CD8-positive, alpha-beta memory T cell (primary cell): ENCODE data around the gene EPS8L1. TPM values are rescaled to one million over a fixed set of nuclear protein-coding genes. Genes with fewer than 3 reads are reported as not detected.
"Not testable (repeated sequence)": the region's sequence is repeated elsewhere in the genome, so short reads cannot be mapped to it uniquely, and the experiment has no call there.

Experiments
- CTCF ChIA-PET: fragments of 350-600 bp; sonication (Branson Sonifier 250); formaldehyde crosslinking; loops from one replicate; lab custom pipeline; 2021; ENCODE audit warnings: antibody characterized with exemption; lab: Charles Lee
- POLR2A ChIA-PET: fragments of 350-600 bp; sonication (Branson Sonifier 250); formaldehyde crosslinking; loops from one replicate; lab custom pipeline; 2021; ENCODE audit warnings: antibody characterized with exemption; lab: Charles Lee
- DNase-seq, 5 donors: peaks; one replicate each; pipeline versions ENCODE4 v3.0.0 to v3.0.0-alpha.2; 2020 to 2022; ENCODE audit warnings: mixed read lengths in 1 of 5
- H3K27ac ChIP-seq: one replicate; pipeline ENCODE4 v1.7.0; 2013; ENCODE audit warnings: low read depth, mild to moderate bottlenecking, low read length, moderate library complexity
- H3K27me3 ChIP-seq: 2 replicates; pipeline ENCODE4 v1.7.0; 2013; ENCODE audit warnings: low read length, mild to moderate bottlenecking; ENCODE audit not compliant: insufficient read depth, poor library complexity, severe bottlenecking
- H3K36me3 ChIP-seq: 2 replicates; pipeline ENCODE4 v1.7.0; 2013; ENCODE audit warnings: mild to moderate bottlenecking, low read length, moderate library complexity; ENCODE audit not compliant: insufficient read depth
- H3K4me1 ChIP-seq: 2 replicates; pipeline ENCODE4 v1.7.0; 2013; ENCODE audit warnings: mild to moderate bottlenecking, low read length, moderate library complexity; ENCODE audit not compliant: insufficient read depth
- H3K4me3 ChIP-seq: 2 replicates; pipeline ENCODE4 v1.7.0; 2013; ENCODE audit warnings: mild to moderate bottlenecking, low read length
- H3K9me3 ChIP-seq: 2 replicates; pipeline ENCODE4 v1.7.0; 2013; ENCODE audit warnings: mild to moderate bottlenecking, low read length
- H3K27ac Mint-ChIP-seq, 8 donors: one replicate each; pipeline ENCODE4 v1.8.0; 2020 to 2021; ENCODE audit warnings: mixed read lengths in 8 of 8, mild to moderate bottlenecking in 6 of 8, inconsistent platforms in 3 of 8, moderate library complexity in 3 of 8
- H3K27me3 Mint-ChIP-seq, 2 donors: one replicate each; pipeline ENCODE4 v1.8.0; 2020 to 2021; ENCODE audit warnings: mixed read lengths in 2 of 2, mild to moderate bottlenecking in 1 of 2, moderate library complexity in 1 of 2
- H3K36me3 Mint-ChIP-seq, 3 donors: one replicate each; pipeline ENCODE4 v1.8.0; 2020 to 2021; ENCODE audit warnings: mixed read lengths in 3 of 3, inconsistent platforms in 1 of 3, mild to moderate bottlenecking in 1 of 3
- H3K4me1 Mint-ChIP-seq, 3 donors: one replicate each; pipeline ENCODE4 v1.8.0; 2020 to 2021; ENCODE audit warnings: mixed read lengths in 3 of 3, inconsistent platforms in 1 of 3, mild to moderate bottlenecking in 1 of 3
- H3K4me3 Mint-ChIP-seq, 7 donors: one replicate each; pipeline ENCODE4 v1.8.0; 2020 to 2021; ENCODE audit warnings: mixed read lengths in 7 of 7, mild to moderate bottlenecking in 6 of 7, moderate library complexity in 4 of 7, inconsistent platforms in 2 of 7
- H3K9me3 Mint-ChIP-seq, 5 donors: one replicate each; pipeline ENCODE4 v1.8.0; 2020 to 2022; ENCODE audit warnings: mixed read lengths in 5 of 5, mild to moderate bottlenecking in 3 of 5, moderate library complexity in 2 of 5, inconsistent platforms in 1 of 5
- polyA plus RNA-seq: library from polyadenylated mRNA; unstranded; fragments of 300-500 nt; fragmentation: Illumina TruSeq; gene quantifications from one replicate; pipeline ENCODE4 v1.2.3, GENCODE V29; 2021
- total RNA-seq, 2 experiments: library from RNA; stranded (reverse); gene quantifications; one replicate each; pipeline ENCODE4 v1.2.3, GENCODE V29; 2021

Gene EPS8L1
- total and polyA plus RNA-seq, 3 experiments from 2014 or later, result 0.27 to 0.74 (median 0.28) TPM

- DNase-seq, result peak in 1 of 5 donors; percentile 42
- no peaks in the 10 kb centered on the region for H3K27me3 ChIP-seq
- Mint-ChIP-seq H3K9me3 (no peaks in the 10 kb centered on the region), H3K4me3 (no peak overlapping the region), H3K27ac (no peak overlapping the region), H3K4me1 (peaks cover 0 to 2% (median 0%) of the 10 kb centered on the region in 3 donors), H3K27me3 (no peaks in the 10 kb centered on the region), H3K36me3 (peaks cover 5 to 46% (median 9%) of the 10 kb centered on the region in 3 donors)
- POLR2A ChIA-PET, result no interaction called here
- H3K4me1 ChIP-seq, result no peaks in the 10 kb centered on the region
- CTCF ChIA-PET, result interaction anchor here (2.4 kb wide), 1 partner anchor 11 kb away, joined by 10 read pairs; no protein-coding TSS in a partner anchor
- no peak overlapping the region for H3K4me3 ChIP-seq
- no peak overlapping the region for H3K27ac ChIP-seq
- peaks cover 17% of the 10 kb centered on the region for H3K36me3 ChIP-seq
- H3K9me3 ChIP-seq, result no peaks in the 10 kb centered on the region
Observed at GRCh38 chr19:55099557-55100506, 24.2 kb downstream of the EPS8L1 start.

- Mint-ChIP-seq H3K27me3 (no peaks in the 10 kb centered on the region), H3K4me1 (peaks cover 0 to 5% (median 4%) of the 10 kb centered on the region in 3 donors), H3K4me3 (no peak overlapping the region), H3K36me3 (peaks cover 5 to 46% (median 10%) of the 10 kb centered on the region in 3 donors), H3K9me3 (no peaks in the 10 kb centered on the region), H3K27ac (peak overlapping the region in 1 of 8 donors; percentile 9)
- Histone ChIP-seq H3K9me3 (no peaks in the 10 kb centered on the region), H3K4me3 (no peak overlapping the region), H3K36me3 (peaks cover 17% of the 10 kb centered on the region), H3K4me1 (no peaks in the 10 kb centered on the region), H3K27ac (no peak overlapping the region), H3K27me3 (no peaks in the 10 kb centered on the region)
- ChIA-PET CTCF (interaction anchor here (1.0 kb wide), 1 partner anchor 12 kb away, joined by 5 read pairs; no protein-coding TSS in a partner anchor), POLR2A (no interaction called here)
- no peak for DNase-seq
Observed at GRCh38 chr19:55101261-55101660, 25.6 kb downstream of the EPS8L1 start.

- H3K27me3 Mint-ChIP-seq, result no peaks in the 10 kb centered on the region
- H3K4me1 ChIP-seq, result no peaks in the 10 kb centered on the region
- H3K9me3 Mint-ChIP-seq, result no peaks in the 10 kb centered on the region
- POLR2A ChIA-PET, result interaction anchor here (0.6 kb wide), 1 partner anchor 18 kb away, joined by 3 read pairs; no protein-coding TSS in a partner anchor
- H3K4me1 Mint-ChIP-seq, result peaks cover 2 to 8% (median 3%) of the 10 kb centered on the region in 3 donors
- no peak overlapping the region for H3K27ac ChIP-seq
- peaks cover 9 to 52% (median 13%) of the 10 kb centered on the region in 3 donors for H3K36me3 Mint-ChIP-seq
- no peaks in the 10 kb centered on the region for H3K27me3 ChIP-seq
- H3K36me3 ChIP-seq, result peaks cover 17% of the 10 kb centered on the region
- H3K27ac Mint-ChIP-seq, result no peak overlapping the region
- H3K4me3 ChIP-seq, result no peak overlapping the region
- DNase-seq, result no peak
- no peak overlapping the region for H3K4me3 Mint-ChIP-seq
- CTCF ChIA-PET, result interaction anchor here (1.0 kb wide), 1 partner anchor 14 kb away, joined by 3 read pairs; no protein-coding TSS in a partner anchor
- no peaks in the 10 kb centered on the region for H3K9me3 ChIP-seq
Observed at GRCh38 chr19:55103190-55103589, 27.5 kb downstream of the EPS8L1 start.

- POLR2A ChIA-PET, result no interaction called here
Observed at GRCh38 chr19:55105237-55105636, 29.6 kb downstream of the EPS8L1 start.

GRCh38 chr19:55106591-55106990 is 30.9 kb downstream of the EPS8L1 start:
- peaks cover 9 to 61% (median 18%) of the 10 kb centered on the region in 3 donors for H3K36me3 Mint-ChIP-seq
- no peaks in the 10 kb centered on the region for H3K9me3 Mint-ChIP-seq
- no peaks in the 10 kb centered on the region for H3K27me3 ChIP-seq
- no peaks in the 10 kb centered on the region for H3K27me3 Mint-ChIP-seq
- H3K4me3 Mint-ChIP-seq, result no peak overlapping the region
- H3K27ac ChIP-seq, result no peak overlapping the region
- no peaks in the 10 kb centered on the region for H3K9me3 ChIP-seq
- CTCF ChIA-PET, result no interaction called here
- H3K4me1 ChIP-seq, result no peaks in the 10 kb centered on the region
- H3K4me3 ChIP-seq, result no peak overlapping the region
- POLR2A ChIA-PET, result no interaction called here
- H3K36me3 ChIP-seq, result peaks cover 8% of the 10 kb centered on the region
- no peak for DNase-seq
- H3K27ac Mint-ChIP-seq, result peak overlapping the region in 1 of 8 donors; percentile 6
- peaks cover 2 to 15% (median 5%) of the 10 kb centered on the region in 3 donors for H3K4me1 Mint-ChIP-seq

More at GRCh38 chr19:55105237-55105636, 29.6 kb downstream of the EPS8L1 start:
- no peak for DNase-seq
- H3K4me3 ChIP-seq, result no peak overlapping the region
- CTCF ChIA-PET, result no interaction called here
- Mint-ChIP-seq H3K27ac (no peak overlapping the region), H3K4me3 (no peak overlapping the region), H3K27me3 (no peaks in the 10 kb centered on the region), H3K9me3 (no peaks in the 10 kb centered on the region), H3K36me3 (peaks cover 9 to 54% (median 16%) of the 10 kb centered on the region in 3 donors), H3K4me1 (peaks cover 2 to 15% (median 3%) of the 10 kb centered on the region in 3 donors)
- no peak overlapping the region for H3K27ac ChIP-seq
- H3K4me1 ChIP-seq, result no peaks in the 10 kb centered on the region
- H3K9me3 ChIP-seq, result no peaks in the 10 kb centered on the region
- no peaks in the 10 kb centered on the region for H3K27me3 ChIP-seq
- H3K36me3 ChIP-seq, result peaks cover 8% of the 10 kb centered on the region

- H3K27me3 ChIP-seq, H3K4me3 Mint-ChIP-seq, H3K36me3 ChIP-seq, H3K27me3 Mint-ChIP-seq, H3K9me3 ChIP-seq, H3K9me3 Mint-ChIP-seq, POLR2A ChIA-PET, H3K27ac ChIP-seq, DNase-seq, CTCF ChIA-PET, H3K4me3 ChIP-seq, H3K27ac Mint-ChIP-seq, H3K4me1 ChIP-seq: not testable (repeated sequence)
- peaks cover 2 to 15% (median 5%) of the 10 kb centered on the region in 3 donors for H3K4me1 Mint-ChIP-seq
- peaks cover 9 to 59% (median 15%) of the 10 kb centered on the region in 3 donors for H3K36me3 Mint-ChIP-seq
Observed at GRCh38 chr19:55107252-55107651, 31.6 kb downstream of the EPS8L1 start.

GRCh38 chr19:55109527-55110291 is 34.0 kb downstream of the EPS8L1 start:
- H3K9me3 Mint-ChIP-seq, result no peaks in the 10 kb centered on the region
- Histone ChIP-seq H3K36me3 (no peaks in the 10 kb centered on the region), H3K4me3 (no peak overlapping the region), H3K9me3 (no peaks in the 10 kb centered on the region), H3K27ac (no peak overlapping the region), H3K4me1 (no peaks in the 10 kb centered on the region), H3K27me3 (no peaks in the 10 kb centered on the region)
- H3K4me3 Mint-ChIP-seq, result peak overlapping the region in 1 of 7 donors; percentile 60
- H3K4me1 Mint-ChIP-seq, result peaks cover 5 to 17% (median 16%) of the 10 kb centered on the region in 3 donors
- H3K27me3 Mint-ChIP-seq, result no peaks in the 10 kb centered on the region
- ChIA-PET POLR2A (no interaction called here), CTCF (no interaction called here)
- DNase-seq, result no peak
- peaks cover 4 to 52% (median 9%) of the 10 kb centered on the region in 3 donors for H3K36me3 Mint-ChIP-seq
- H3K27ac Mint-ChIP-seq, result peak overlapping the region in 2 of 8 donors; percentile 50 to 85
